Fibroblast of pulmonary artery (primary cell): ENCODE data around the gene SHISA6.

Experiments used
- DNase-seq: peaks from one replicate; pipeline ENCODE4 v3.0.0-alpha.2; 2010; ENCODE audit warnings: low read depth
- H3K4me3 ChIP-seq: replicated peaks from 2 replicates; pipeline ENCODE4 v1.5.1; 2011; ENCODE audit warnings: low read depth, mild to moderate bottlenecking, control low read depth, low read length, moderate library complexity
- CTCF ChIP-seq: IDR thresholded peaks from 2 replicates; pipeline ENCODE4 v1.5.1; 2011; ENCODE audit warnings: mild to moderate bottlenecking, control low read depth, low read length, inconsistent platforms; ENCODE audit errors: missing control alignments

SHISA6 gene

GRCh38 chr17:11554542-11554941 is 313.5 kb downstream of the SHISA6 start:
- no peak for TF ChIP-seq CTCF
- DNase-seq, result no peak
- H3K4me3 ChIP-seq, result no peak overlapping the region

- DNase-seq, result no peak
- TF ChIP-seq CTCF, result no peak
- H3K4me3 ChIP-seq, result no peak overlapping the region
These were observed 314.5 kb downstream of the SHISA6 start for GRCh38 chr17:11555530-11555929.

DNA sequence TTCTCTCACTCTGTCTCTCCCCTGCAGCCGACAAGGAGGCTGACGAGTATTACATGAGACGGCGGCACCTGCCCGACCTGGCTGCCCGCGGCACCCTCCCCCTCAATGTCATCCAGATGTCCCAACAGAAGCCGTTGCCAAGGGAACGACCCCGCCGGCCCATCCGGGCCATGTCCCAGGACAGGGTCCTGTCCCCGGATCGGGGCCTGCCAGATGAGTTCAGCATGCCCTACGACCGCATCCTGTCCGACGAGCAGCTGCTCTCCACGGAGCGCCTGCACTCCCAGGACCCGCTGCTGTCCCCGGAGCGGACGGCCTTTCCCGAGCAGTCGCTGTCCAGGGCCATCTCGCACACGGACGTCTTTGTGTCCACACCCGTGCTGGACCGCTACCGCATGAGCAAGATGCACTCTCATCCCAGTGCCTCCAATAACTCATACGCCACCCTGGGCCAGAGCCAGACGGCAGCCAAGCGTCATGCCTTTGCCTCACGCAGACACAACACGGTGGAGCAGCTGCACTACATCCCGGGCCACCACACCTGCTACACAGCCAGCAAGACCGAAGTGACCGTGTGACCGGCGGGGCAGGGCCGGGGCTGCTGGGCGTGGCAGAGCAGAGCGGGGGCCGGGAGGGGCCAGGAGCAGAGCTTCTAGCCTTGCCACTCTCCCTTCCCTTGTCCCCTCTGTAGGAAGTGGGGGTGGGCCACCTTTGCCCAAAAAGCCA is 316.9 kb downstream of the SHISA6 start:
- DNase-seq, result no peak
- no peak overlapping the region for H3K4me3 ChIP-seq
- no peak for TF ChIP-seq CTCF

DNA sequence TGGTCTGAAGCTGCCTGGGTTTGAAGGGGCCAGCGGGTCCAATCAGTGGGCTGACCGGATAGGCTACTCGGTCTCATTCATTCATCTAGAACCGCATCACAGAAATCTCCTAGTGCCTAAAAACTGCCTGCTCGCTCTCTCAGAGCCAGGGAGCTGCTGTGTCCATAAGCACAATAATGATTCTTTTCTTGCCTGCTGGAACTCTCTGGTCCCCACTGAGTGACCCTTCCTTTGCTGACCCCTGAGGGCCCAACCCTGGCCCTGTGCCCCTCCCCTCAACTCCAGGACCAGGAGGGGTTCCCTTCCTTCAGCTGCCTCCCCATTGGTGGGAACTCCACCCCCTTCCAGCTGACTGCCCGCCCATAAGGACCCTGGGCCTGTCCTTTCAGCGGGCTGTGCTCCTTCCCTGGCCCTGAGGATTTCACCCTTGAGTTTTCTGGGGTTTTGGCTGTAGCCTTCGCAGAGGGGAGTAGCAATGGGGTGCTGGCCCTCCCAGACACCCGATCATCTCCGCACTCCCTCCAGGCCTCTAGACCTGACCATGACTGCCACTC is 317.7 kb downstream of the SHISA6 start:
- H3K4me3 ChIP-seq, result no peak overlapping the region
- TF ChIP-seq CTCF, result no peak
- no peak for DNase-seq

GRCh38 chr17:11559601-11560000 is 318.6 kb downstream of the SHISA6 start:
- H3K4me3 ChIP-seq, result no peak overlapping the region
- DNase-seq, result no peak
- TF ChIP-seq CTCF, result no peak

DNA sequence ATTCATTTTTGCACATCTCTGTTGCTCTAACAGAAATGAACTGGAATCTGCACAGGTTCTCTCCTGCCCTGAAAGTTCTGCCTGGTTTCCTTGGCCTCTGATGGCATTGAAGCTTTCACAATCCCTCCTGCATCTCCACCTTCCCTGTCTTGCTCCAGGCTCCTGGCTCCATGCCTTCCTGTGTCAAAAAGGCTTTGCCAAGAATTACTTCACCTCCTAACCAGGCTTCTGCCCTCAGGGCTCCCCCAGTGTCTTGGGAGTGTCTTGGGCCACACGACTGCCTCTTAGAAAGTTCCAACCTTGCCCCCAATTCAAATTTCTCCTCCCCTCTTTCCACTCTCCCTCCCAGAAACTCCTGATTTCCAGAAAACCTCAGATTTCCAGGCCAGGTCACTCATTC is 320.3 kb downstream of the SHISA6 start:
- no peak for TF ChIP-seq CTCF
- DNase-seq, result no peak
- no peak overlapping the region for H3K4me3 ChIP-seq

- no peak for TF ChIP-seq CTCF
- no peak for DNase-seq
These were observed 320.7 kb downstream of the SHISA6 start for GRCh38 chr17:11561702-11562101.

More at GRCh38 chr17:11561702-11562101, 320.7 kb downstream of the SHISA6 start:
- no peak overlapping the region for H3K4me3 ChIP-seq
